GM18511 (cell line): Measurements from ENCODE around the gene SMAD4.
"Not testable (repeated sequence)": the region's sequence is repeated elsewhere in the genome, so short reads cannot be mapped to it uniquely, and the experiment has no call there.

Source experiments
- ATAC-seq: cut with Tn5 transposase; IDR thresholded peaks from one replicate; pipeline ENCODE4 v1.9.1; 2021; ENCODE audit warnings: mild to moderate bottlenecking, moderate library complexity; ENCODE audit not compliant: unreplicated experiment

The SMAD4 gene

GRCh38 chr18:51029694-51030536 lies at the start of gene SMAD4:
TSS of gene SMAD4 (plus strand) at chr18:51030213. CDS start at chr18:51047047, 16,834 bp downstream.
- ATAC-seq, result peak; percentile 84

- ATAC-seq, result no peak
Observed at GRCh38 chr18:50981381-50981780, 48.6 kb upstream of the SMAD4 start.

- no peak for ATAC-seq
Observed at GRCh38 chr18:50982086-50982801, 47.8 kb upstream of the SMAD4 start.

GRCh38 chr18:50982802-50983179 lies 47.2 kb upstream of the SMAD4 start:
- ATAC-seq, result no peak

- no peak for ATAC-seq
Observed at GRCh38 chr18:50986360-50987087, 43.5 kb upstream of the SMAD4 start.

- ATAC-seq, result no peak
Observed at GRCh38 chr18:50987261-50987660, 42.8 kb upstream of the SMAD4 start.

GRCh38 chr18:50989711-50990110 lies 40.3 kb upstream of the SMAD4 start:
- ATAC-seq, result no peak

GRCh38 chr18:50992351-50992762 lies 37.7 kb upstream of the SMAD4 start:
- ATAC-seq, result no peak

GRCh38 chr18:50994031-50994430 lies 36.0 kb upstream of the SMAD4 start:
- ATAC-seq, result no peak

- not testable (repeated sequence) for ATAC-seq
Observed at GRCh38 chr18:51003174-51003573, 26.8 kb upstream of the SMAD4 start.

- ATAC-seq, result no peak
Observed at GRCh38 chr18:51006061-51006818, 23.8 kb upstream of the SMAD4 start.

- no peak for ATAC-seq
Observed at GRCh38 chr18:51006948-51007789, 22.8 kb upstream of the SMAD4 start.

- ATAC-seq, result no peak
Observed at GRCh38 chr18:51007790-51008139, 22.2 kb upstream of the SMAD4 start.

GRCh38 chr18:51009072-51009471 lies 20.9 kb upstream of the SMAD4 start:
- ATAC-seq, result no peak

GRCh38 chr18:51010218-51010617 lies 19.8 kb upstream of the SMAD4 start:
- no peak for ATAC-seq

GRCh38 chr18:51011709-51012108 lies 18.3 kb upstream of the SMAD4 start:
- no peak for ATAC-seq

- no peak for ATAC-seq
Observed at GRCh38 chr18:51012441-51012840, 17.6 kb upstream of the SMAD4 start.

- no peak for ATAC-seq
Observed at GRCh38 chr18:51013259-51013658, 16.8 kb upstream of the SMAD4 start.

- no peak for ATAC-seq
Observed at GRCh38 chr18:51017140-51017879, 12.7 kb upstream of the SMAD4 start.
